Measurements from ENCODE around the gene ZBTB17. TPM values are rescaled to one million over a fixed set of nuclear protein-coding genes. Genes with fewer than 3 reads are reported as not detected.

ZBTB17 gene
- total and polyA plus RNA-seq, 10 of the 15 experiments (the other 5 are each of a cell fraction or from before 2014, with no cell fraction given): 0.87 to 59.4 (median 38.7) TPM

DNA sequence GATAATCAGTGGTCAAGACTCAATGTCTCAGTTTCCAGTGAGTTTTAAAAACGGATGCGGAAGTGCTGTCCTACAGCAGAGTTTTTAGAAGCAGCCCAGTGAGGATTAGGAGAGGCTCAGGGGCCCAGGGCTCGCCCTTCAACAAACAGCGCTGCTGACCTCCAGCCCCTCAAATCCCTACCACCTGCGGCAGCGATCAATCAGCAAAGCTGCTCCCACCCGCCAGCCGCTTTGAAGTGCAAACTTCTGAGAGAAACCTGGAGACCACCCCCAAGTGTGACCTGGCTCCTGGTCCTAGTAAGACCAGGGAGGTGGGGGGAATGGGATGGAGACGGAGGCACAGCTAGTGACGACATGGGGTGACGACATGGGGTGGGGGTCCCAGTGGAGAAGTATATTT, 14.4 kb downstream of the ZBTB17 start (continued):
- TF ChIP-seq, protein P1, sequence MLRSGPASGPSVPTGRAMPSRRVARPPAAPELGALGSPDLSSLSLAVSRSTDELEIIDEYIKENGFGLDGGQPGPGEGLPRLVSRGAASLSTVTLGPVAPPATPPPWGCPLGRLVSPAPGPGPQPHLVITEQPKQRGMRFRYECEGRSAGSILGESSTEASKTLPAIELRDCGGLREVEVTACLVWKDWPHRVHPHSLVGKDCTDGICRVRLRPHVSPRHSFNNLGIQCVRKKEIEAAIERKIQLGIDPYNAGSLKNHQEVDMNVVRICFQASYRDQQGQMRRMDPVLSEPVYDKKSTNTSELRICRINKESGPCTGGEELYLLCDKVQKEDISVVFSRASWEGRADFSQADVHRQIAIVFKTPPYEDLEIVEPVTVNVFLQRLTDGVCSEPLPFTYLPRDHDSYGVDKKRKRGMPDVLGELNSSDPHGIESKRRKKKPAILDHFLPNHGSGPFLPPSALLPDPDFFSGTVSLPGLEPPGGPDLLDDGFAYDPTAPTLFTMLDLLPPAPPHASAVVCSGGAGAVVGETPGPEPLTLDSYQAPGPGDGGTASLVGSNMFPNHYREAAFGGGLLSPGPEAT (IDR thresholded peaks at IDR 0.05; ENCODE audit: low read depth): no peak
- no peak for TF ChIP-seq ZNF384 (IDR thresholded peaks at IDR 0.05; ENCODE audit: borderline replicate concordance, low read depth, low read length)
- TF ChIP-seq TCF3 (IDR thresholded peaks at IDR 0.05; ENCODE audit: borderline replicate concordance, insufficient read depth, low read depth, low read length): no peak
- no peak for TF ChIP-seq POLR2AphosphoS2 (IDR thresholded peaks at IDR 0.05; ENCODE audit: low read depth, low read length)
- no peak for TF ChIP-seq WRNIP1 (IDR thresholded peaks at IDR 0.05; ENCODE audit: borderline replicate concordance, low read depth, low read length)
- TF ChIP-seq, protein P2, sequence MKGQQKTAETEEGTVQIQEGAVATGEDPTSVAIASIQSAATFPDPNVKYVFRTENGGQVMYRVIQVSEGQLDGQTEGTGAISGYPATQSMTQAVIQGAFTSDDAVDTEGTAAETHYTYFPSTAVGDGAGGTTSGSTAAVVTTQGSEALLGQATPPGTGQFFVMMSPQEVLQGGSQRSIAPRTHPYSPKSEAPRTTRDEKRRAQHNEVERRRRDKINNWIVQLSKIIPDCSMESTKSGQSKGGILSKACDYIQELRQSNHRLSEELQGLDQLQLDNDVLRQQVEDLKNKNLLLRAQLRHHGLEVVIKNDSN (IDR thresholded peaks at IDR 0.05; ENCODE audit: borderline replicate concordance, extremely low read length, insufficient read depth, low read depth, low read length): no peak
- TF ChIP-seq SREBF1 (IDR thresholded peaks at IDR 0.05; ENCODE audit: low read length): no peak
- no peak for TF ChIP-seq SUPT20H (IDR thresholded peaks at IDR 0.05; ENCODE audit: borderline replicate concordance, control insufficient read depth, low read depth, low read length)
- TF ChIP-seq SP1 (IDR thresholded peaks at IDR 0.05; ENCODE audit: low read depth, low read length): no peak
- no peak for TF ChIP-seq EGR1 (IDR thresholded peaks at IDR 0.05; ENCODE audit: borderline replicate concordance in 1 of 2, low read depth in 2 of 2, low read length in 2 of 2)
- TF ChIP-seq POLR2A (IDR thresholded peaks at IDR 0.05; ENCODE audit: low read depth, low read length): no peak
- TF ChIP-seq RAD21 (IDR thresholded peaks at IDR 0.05; ENCODE audit: insufficient read depth, low read depth, low read length): no peak
